GM19023 (cell line): ENCODE data around the gene PTPRN2.

Source experiments
- ATAC-seq: cut with Tn5 transposase; IDR thresholded peaks from one replicate; pipeline ENCODE4 v1.9.1; 2021; ENCODE audit warnings: mild to moderate bottlenecking, moderate library complexity; ENCODE audit not compliant: unreplicated experiment

Gene PTPRN2

DNA sequence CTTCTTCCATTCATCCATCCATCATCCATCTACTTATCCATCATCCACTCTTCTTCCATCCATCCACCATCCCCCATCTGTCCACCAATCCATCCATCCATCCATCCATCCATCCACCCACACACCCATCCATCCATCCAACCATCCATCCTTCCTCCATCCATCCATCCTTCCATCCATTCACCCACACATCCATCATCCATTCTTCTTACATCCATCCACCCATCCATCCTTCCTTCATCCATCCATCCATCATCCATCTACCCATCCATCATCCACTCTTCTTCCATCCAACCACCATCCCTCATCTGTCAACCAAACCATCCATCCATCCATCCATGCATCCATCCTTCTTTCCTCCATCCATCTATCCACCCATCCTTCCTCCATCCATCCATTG lies 821.5 kb downstream of the PTPRN2 start:
- ATAC-seq: no peak

DNA sequence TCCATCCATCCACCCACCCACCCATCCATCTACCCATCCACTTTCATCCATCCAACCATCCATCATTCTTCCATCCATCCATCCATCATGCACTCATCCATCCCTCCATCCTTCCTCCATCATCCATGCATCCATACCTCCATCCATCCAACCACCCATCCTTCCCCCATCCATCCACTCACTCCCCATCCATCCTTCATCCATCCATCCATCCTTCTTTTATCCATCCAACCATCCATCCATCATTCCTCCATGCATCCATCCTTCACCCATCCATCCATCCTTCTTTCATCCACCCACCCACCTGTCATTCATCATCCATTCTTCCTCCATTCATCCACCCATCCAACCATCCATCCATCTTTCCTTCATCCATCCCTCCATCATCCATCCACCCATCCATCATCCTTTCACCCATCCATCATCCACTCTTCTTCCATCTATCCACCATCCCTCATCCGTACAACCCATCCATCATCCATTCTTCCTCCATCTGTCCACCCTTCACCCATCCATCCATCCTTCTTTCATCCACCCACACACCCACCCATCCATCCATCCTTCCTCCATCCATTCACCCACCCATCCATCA lies 822.6 kb downstream of the PTPRN2 start:
- ATAC-seq: no peak

DNA sequence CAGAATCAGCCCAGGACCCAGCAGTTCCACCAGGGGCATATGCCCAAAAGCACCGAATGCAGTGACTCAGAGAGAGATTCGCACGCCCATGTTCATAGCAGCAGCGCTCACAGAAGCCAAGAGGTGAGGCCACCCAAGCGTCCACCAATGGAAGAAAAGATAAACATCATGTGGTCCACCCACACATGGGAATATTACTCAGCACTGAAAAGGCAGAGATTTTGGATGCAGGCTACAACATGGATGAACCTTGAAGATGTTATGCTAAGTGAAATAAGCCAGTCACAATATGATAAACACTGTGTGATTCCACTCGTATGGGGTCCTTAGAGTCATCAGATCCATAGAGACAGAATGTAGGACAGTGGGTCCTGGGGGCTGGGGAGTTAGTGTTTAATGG lies 823.4 kb downstream of the PTPRN2 start:
- ATAC-seq: no peak

DNA sequence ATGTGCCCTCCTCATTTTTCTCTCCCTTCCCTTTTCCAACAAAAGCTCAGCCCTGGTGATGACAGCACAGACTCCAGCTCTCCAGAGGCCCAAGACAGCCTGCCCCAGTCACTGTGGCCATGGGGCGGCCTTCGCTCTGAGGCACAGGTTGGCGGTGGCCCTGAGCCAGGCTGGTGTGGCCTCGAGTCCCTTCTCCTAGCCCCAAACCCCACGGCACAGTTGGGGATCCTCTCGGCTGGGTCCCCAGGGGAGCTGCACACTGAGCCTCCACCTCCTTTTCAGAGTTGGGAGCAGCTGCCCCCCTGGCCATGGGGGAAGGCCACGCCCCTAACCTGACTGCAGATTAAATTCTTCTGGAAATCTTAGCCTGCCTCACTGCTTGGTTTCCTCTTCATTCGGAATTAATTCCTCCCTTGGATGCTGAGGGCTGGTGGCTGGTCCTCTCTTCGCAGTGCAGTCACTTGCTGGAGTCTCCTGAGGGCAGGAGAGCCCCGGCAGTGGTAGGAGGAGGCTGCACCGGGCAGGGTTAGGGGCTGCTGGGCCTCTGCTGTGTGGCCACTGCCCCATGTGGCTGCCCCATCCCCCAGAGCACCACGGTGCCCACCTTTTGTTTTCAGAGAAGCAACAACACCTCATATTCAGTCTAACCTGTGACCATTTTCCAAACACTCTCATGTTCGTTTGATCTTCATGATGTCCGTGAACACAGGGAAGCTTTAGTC lies 824.2 kb downstream of the PTPRN2 start:
- no peak for ATAC-seq

DNA sequence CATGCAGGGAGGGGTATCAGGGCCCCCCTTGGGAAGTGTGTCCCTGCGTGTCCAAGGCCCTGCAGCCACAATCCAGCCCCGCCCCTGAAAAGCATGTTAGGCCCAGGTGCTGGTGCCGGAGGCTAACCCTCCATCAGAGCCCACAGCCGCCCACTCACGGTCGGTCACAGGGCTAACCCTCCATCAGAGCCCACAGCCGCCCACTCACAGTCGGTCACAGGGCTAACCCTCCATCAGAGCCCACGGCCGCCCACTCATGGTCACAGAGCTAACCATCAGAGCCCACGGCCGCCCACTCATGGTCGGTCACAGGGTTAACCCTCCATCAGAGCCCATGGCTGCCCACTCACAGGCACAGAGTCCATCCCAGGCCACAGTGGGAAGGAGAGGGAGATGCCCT lies 824.8 kb downstream of the PTPRN2 start:
- no peak for ATAC-seq

DNA sequence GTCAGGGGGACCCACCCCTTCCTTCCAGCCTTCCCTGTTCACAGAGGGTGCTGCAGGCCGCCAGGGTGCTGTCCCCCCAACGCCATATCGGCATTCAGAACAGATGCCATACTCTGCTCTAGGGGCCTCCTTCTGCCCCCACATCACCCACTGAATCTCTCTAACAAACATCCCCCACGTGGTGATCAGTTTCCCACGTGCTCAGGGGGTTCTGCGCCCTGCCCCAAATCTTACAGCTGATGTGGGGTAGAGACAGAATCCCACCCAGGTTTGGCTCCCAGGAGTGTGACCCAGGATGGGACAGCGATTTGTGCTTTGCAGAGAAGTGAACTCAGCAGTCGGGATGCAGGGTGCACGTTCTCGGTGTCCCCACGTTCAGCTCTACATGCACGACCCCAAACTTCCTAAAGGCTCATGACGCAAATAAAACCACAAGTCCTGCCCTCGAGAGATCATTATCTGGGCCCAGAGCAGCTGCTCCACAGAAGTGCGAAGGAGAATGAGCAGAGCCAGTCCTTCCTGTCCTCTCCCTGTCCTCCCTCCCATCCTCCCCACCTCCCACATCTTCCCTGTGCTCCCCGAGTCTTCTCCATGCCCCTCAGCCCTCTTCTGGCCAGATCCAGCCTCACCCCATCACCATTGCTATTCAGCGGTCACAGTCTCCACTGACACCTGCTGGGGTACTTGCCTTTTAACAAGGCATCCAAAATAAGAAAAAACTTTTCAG lies 827.5 kb downstream of the PTPRN2 start:
- no peak for ATAC-seq

DNA sequence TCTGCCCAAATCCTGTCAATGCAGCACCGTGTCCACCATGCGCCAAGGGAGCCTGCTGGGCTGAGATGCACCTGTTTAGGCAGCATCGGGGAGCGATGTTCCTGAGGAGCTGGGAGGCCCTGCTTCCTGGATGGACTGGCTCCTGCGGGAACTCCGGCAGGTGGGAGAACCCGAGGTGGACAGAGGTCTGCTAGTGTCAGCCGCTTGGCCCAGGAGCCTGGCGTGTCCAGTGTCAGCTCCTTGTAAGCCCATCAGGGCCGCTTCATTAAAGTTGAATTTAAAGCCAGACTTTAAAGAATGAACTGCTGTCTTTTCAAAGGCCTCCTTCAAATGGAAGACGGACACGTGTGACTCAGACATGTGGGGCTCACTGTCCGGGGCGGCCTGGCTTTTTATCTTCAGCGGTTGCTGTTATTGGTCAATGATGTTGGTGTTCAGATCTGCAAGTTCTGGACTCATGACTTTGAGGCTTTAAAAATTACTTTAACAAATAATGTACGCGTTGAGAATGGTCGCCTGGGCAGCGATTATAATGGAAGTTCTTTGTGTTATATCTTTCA lies 828.3 kb downstream of the PTPRN2 start:
- no peak for ATAC-seq

DNA sequence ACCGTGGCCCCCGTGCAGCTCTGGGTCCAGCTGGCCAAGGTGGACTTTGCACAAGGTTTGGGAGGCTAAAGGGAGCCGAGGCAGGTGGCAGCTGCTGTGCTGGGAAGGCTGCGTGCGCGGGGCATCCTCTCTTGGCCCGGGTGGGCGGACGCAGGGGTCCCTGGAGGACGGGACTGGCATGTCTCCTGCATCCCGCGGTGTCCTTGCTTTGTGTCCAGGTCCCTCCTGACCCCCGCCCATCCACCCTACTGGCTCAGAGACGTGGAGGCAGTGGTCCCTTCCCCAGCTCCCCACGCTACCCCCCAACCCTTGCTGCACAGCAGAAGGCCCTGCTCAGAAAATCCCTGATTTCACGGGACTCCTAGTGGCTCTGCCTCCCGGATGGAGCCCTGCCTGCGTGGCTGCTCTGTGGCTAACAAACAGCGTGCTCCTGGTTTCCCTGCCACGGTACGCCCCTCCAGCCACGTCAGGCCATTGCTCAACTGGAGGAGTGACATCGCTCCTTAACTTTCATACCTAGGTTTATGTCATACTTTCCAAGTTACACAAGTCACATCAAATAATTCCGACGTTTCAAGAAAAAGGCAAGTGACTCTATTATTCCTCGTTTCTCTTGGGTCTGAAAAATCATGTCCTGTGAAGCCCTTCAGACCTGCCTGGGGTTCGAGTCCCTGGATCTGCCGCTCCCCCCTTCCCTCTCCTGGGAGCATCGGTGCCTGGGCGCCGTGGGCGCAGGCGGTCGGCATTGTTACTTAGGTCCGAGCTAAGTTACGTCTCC lies 829.0 kb downstream of the PTPRN2 start:
- no peak for ATAC-seq

DNA sequence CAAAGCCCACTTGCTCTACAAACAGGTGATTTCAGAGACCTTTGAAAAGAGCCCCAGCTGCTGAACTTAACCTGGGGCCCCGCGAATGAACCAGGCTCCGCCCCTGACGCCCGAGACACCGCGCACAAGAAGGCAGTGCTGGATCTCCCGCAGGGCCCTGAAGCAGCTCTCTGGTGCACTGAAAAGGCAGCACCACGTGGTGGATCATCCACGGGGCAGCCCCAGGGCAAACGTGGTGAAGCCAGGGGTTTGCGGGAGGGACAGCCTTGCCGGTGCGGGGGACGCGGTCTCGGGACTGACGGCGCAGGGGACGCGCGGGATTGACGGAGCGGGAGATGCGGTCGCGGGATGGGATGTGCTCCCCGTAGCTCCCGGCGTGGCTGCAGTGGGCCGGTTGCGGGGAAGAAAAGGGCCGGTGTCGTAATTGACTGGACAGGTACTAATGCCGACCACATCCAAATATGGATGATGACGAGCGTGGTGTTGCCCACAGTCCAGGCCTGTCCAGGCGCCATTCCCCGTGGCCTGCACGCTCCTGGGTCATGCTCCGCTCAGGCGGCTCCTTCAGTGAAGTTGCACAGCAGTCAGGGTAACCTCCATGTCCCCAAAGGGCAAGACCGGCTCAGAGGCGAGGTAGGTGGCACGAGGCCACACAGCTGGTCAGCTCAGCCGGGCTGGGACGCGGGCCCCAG lies 829.7 kb downstream of the PTPRN2 start:
- no peak for ATAC-seq

DNA sequence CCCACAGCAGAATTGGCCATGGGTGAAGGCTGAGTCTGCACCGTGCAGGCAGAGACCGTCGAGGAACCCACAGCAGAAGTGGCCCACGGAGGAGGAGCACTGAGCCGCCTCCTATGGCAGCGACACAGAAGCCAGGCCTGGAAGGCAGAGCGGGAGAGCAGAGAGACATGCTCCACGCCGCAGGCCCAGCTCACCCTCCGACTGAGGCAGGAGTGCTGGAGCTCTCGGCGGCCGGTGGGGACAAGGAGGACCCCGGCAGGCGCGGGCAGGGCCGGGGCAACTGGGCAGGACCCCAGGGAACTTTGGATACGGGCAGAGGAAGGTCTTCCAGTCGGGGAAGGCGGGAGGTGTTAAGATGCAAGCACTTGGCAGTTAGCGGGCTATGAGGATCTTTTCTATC lies 830.4 kb downstream of the PTPRN2 start:
- no peak for ATAC-seq

DNA sequence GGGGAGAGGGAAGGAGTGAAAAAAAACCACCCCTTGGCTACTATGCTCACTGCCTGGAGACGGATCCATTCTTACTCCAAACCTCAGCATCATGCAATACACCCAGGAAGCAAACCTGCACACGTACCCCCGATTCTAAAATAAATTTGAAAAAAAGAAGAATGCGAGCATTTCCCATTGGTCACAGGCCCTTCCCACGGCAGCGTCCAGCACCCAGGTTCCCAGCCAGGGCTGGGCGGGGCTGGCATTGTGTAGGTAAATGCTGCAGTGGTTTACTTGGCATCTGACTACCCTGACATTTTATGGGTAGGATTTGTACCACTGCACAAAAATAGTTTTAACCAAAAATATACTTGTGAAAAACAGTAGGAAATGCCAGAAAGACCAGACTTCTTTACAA lies 831.9 kb downstream of the PTPRN2 start:
- ATAC-seq: no peak

DNA sequence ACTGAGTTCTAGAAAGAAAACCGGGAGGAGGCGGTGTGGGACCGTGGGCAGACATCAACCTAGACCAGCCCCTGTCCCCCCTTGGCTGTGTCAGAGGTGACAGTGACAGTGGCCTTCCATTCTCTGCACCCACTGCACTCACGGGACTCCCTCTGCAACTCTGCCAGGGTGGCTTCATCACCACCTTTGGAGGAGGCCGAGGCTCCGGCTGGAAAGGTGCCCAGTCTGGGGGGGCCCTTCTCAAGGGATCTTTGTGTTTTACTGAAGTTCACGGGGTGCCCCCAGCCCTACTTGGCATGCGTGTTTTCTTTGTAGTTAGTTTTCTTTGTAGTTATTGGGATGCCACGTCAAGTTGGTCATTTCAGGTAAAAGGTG lies 833.2 kb downstream of the PTPRN2 start:
- ATAC-seq: no peak

DNA sequence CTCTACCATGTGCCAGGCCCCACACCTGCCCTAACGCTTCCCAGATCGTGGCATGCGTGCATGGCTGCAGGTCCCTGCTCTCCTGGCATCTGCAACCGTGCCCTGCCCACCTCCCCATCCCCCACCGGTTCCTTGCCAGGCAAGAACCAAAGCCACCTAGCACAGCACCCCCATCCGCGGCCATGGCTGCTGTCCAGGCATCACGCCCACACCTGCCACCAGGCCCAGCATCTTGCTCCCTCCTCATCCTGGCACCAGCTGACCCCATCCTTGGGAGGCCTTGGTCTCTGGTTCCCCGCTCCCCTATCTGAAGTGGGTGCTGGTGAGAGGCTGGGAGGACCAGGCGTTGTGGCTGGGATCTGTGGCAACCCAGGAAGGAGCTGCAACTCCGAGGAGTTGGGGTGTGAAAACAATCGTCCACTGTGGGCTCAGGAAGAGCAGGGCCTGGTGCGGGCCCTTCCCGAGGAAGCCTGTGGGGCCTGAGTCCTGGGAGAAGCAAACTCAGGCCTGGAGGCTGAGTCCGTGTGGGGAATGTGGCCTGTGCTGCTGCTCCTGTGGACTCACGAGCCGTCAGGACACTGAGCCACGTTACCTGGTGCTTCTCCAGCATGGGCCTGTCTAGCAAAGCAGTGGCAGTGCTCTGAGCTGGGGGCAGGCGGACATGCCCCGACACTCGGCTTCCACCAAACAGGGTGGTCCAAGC lies 833.8 kb downstream of the PTPRN2 start:
- ATAC-seq: no peak

DNA sequence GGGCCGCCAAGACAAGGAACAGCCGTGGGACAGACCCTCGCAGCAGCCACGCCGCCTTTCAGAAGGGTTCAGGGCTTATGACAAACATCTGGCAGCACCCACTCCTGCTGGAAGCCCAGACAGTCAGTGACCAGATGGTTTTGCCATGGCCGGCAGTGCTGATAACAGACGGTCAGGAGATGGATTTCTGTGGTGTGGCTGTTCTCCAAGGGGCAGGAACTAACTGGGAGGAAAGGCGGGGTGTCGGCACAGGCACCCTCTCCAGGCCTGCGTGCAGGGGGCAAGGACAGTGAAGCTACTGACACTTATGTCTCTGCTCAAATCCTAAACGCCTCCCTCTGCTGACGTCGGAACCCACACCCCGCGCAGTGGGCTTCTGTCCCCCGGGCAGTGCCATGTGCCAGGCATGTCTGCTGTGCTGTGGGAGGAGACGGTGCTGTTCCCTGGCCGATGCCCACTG lies 834.8 kb downstream of the PTPRN2 start:
- ATAC-seq: no peak

DNA sequence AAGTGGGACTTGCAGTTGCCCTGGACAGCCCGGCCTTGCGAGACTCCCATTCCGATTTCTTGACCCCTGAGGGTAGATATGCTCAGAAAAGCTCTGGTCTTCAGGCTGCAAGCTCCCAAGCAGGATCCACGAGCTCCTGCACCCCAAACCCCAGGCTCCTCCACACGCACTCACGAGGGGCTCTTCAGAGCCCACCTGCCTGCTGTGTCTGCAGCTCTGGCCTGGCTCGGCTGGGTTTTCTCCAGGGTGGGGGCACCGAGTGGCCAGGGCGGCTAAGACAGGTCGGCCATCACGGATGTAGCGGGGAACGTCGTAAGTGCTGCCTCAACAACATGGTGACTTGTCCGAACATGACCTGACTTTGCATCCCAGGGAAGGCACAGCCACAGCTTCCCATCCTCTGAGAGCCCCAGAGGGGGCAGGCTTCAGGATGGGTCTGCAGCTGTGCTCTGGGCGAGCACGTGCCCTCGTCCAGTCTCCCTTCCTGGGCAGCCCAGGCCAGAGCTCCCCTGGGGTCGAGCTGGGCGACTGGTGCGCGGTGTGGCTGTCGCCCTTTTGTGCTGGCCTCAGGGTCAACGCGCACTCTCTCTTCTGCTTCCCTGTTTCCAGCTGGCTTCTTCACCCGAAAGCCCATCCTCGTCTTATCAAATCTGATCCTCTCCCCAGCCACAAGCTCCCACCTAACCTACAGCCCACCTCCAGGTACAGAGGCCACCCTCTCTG lies 835.5 kb downstream of the PTPRN2 start:
- ATAC-seq: no peak

DNA sequence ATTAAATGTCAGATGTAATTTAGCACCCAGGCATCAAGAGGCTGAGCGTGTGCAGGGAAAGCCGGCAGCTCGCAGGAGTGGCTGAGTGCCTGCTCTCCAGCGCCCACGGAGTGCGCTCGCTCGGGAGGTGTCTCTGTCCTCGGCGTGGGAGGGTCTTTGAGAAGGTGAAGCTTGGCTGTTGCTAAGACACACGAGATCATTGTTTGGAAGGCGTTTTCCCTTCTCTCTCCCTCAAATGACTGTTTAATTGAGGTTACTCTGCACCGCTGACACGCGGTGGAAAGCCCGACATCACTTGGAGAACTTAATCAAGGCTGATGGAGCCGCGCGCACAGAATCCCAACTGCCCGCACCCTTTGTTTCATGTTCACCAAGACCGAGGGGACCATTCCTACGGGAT lies 836.2 kb downstream of the PTPRN2 start:
- no peak for ATAC-seq

DNA sequence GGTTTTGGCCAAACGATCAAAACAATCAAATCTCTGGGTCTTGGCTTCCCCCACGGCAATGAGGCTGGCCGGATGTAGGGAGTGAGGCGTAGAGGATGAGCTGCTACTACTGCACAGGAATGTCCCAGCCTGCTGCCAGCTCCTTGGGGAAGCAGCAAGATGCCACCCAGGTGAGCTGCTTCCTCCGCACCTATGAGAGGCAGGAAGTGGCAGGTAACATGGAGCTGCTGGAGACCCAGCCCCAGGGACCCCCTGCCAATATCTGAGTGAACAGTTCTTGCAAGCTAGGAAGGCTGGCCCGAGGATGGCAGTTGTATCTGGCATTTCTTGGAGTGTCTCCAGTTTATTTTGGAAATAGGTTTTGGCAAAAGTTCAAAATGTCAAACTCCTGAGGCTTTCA lies 837.3 kb downstream of the PTPRN2 start:
- no peak for ATAC-seq

DNA sequence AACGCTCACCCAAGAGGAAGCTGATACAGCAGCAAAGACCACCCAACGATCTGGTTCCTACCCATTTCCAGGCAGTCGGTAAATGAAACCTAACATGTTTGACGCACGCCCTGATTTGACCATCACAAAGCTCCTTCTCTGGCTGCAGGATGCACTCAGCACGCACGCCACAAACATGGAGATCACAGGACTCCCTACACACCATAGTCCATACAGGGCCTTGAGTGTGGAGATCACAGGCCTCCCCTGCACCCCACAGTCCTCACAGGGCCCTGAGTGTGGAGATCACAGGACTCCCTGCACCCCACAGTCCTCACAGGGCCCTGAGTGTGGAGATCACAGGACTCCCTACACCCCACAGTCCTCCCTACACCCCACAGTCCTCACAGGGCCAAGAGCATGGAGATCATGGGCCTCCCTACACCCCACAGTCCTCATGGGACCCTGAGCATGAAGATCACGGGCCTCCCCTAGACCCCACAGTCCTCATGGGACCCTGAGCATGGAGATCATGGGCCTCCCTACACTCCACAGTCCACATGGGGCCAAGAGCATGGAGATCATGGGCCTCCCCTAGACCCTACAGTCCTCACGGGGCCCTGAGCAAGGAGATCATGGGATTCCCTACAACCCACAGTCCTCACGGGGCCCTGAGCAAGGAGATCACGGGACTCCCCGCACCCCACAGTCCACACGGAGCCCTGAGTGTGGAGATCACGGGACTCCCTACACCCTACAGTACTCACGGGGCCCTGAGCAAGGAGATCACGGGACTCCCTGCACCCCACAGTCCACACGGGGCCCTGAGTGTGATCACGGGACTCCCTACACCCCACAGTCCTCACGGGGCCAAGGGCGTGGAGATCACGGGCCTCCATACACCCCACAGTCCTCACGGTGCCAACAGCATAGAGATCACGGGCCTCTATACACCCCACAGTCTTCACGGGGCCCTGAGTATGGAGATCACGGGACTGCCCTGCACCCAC lies 841.6 kb downstream of the PTPRN2 start:
- no peak for ATAC-seq
